PFSK-1 (cell line): ENCODE data around the gene OGFR.

Source experiments
- FOXP2 ChIP-seq: optimal IDR thresholded peaks from 2 replicates; pipeline ENCODE3; 2011; ENCODE audit warnings: borderline replicate concordance, control low read depth, inconsistent platforms; ENCODE audit not compliant: insufficient read depth; ENCODE audit errors: extremely low read length, extremely low read depth
- POLR2AphosphoS5 ChIP-seq: IDR thresholded peaks from 2 replicates; pipeline ENCODE4 v1.6.1; 2012; ENCODE audit warnings: low read depth, mild to moderate bottlenecking, control low read depth, low read length, moderate library complexity
- SIN3A ChIP-seq: IDR thresholded peaks from 2 replicates; pipeline ENCODE4 v1.6.1; 2012; ENCODE audit warnings: mild to moderate bottlenecking, low read length, moderate library complexity, borderline replicate concordance; ENCODE audit not compliant: insufficient read depth
- TAF1 ChIP-seq: IDR thresholded peaks from 2 replicates; pipeline ENCODE4 v1.6.1; 2012; ENCODE audit warnings: low read length, control low read depth, borderline replicate concordance; ENCODE audit not compliant: insufficient read depth
- TF ChIP-seq, protein P1 (sequence below), 2 experiments: IDR thresholded peaks; 2 replicates each; pipeline versions ENCODE4 v1.6.1 to v1.8.0; 2011 to 2012; ENCODE audit warnings: low read depth in 2 of 2, low read length in 2 of 2, control low read depth in 1 of 2, inconsistent platforms in 1 of 2, mild to moderate bottlenecking in 1 of 2, moderate library complexity in 1 of 2; ENCODE audit not compliant: insufficient read depth in 1 of 2

DNA sequence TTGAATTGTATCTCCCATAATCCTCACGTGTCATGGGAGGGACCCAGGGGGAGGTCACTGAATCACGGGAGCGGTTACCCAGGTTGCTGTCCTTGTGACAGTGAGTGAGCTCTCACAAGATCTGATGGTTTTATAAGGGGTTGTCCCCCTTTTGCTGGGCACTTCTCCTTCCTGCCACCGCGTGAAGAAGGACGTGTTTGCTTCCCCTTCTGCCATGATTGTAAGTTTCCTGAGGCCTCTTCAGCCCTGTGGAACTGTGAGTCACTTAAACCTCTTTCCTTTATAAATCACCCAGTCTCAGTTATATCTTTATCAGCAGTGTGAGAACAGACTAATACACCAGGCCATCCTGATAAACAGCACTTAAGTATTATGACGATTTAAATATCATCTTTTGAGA lies 17.3 kb upstream of the OGFR start:
- TF ChIP-seq TAF1 (no peak), POLR2AphosphoS5 (no peak), SIN3A (no peak), FOXP2 (no peak)
- TF ChIP-seq, protein P1, sequence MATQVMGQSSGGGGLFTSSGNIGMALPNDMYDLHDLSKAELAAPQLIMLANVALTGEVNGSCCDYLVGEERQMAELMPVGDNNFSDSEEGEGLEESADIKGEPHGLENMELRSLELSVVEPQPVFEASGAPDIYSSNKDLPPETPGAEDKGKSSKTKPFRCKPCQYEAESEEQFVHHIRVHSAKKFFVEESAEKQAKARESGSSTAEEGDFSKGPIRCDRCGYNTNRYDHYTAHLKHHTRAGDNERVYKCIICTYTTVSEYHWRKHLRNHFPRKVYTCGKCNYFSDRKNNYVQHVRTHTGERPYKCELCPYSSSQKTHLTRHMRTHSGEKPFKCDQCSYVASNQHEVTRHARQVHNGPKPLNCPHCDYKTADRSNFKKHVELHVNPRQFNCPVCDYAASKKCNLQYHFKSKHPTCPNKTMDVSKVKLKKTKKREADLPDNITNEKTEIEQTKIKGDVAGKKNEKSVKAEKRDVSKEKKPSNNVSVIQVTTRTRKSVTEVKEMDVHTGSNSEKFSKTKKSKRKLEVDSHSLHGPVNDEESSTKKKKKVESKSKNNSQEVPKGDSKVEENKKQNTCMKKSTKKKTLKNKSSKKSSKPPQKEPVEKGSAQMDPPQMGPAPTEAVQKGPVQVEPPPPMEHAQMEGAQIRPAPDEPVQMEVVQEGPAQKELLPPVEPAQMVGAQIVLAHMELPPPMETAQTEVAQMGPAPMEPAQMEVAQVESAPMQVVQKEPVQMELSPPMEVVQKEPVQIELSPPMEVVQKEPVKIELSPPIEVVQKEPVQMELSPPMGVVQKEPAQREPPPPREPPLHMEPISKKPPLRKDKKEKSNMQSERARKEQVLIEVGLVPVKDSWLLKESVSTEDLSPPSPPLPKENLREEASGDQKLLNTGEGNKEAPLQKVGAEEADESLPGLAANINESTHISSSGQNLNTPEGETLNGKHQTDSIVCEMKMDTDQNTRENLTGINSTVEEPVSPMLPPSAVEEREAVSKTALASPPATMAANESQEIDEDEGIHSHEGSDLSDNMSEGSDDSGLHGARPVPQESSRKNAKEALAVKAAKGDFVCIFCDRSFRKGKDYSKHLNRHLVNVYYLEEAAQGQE (IDR thresholded peaks at IDR 0.05; ENCODE audit: insufficient read depth in 1 of 2, low read depth in 2 of 2, low read length in 2 of 2): no peak
